H1 (cell line): Measurements from ENCODE around the gene KCNMA1. TPM values are rescaled to one million over a fixed set of nuclear protein-coding genes. Genes with fewer than 3 reads are reported as not detected.

Experiments used
- CTCF ChIA-PET: fragments of 300-600 bp; sonication (Branson Sonifier 250); formaldehyde crosslinking; loops from one replicate; lab custom pipeline; 2021; ENCODE audit not compliant: partially characterized antibody; lab: Charles Lee
- POLR2A ChIA-PET: fragments of 300-600 bp; sonication (Branson Sonifier 250); formaldehyde crosslinking; loops from one replicate; lab custom pipeline; 2021; ENCODE audit warnings: inconsistent platforms; ENCODE audit not compliant: partially characterized antibody; lab: Charles Lee
- DNase-seq, 2 experiments: peaks; one replicate each; pipeline versions ENCODE4 v3.0.0 to v3.0.0-alpha.2; 2010 to 2022; ENCODE audit warnings: low spot score in 2 of 2, low read depth in 1 of 2, mixed read lengths in 1 of 2
- FAIRE-seq: peaks from 2 replicates; lab custom pipeline; 2011; peaks lifted over from hg19 to GRCh38; lab: Jason Lieb, UNC
- H2AFZ ChIP-seq: 2 replicates; pipeline ENCODE4 v1.8.1; 2012; ENCODE audit warnings: low read length, inconsistent platforms
- H2AK5ac ChIP-seq: 2 replicates; pipeline ENCODE4 v1.6.1; 2013; ENCODE audit warnings: low read depth, low read length
- H2BK120ac ChIP-seq: replicated peaks from 2 replicates; pipeline ENCODE3; 2013; ENCODE audit warnings: low read depth, low read length, inconsistent platforms
- H2BK12ac ChIP-seq: 2 replicates; pipeline ENCODE4 v1.6.1; 2013; ENCODE audit warnings: low read depth, low read length
- H2BK15ac ChIP-seq: 2 replicates; pipeline ENCODE4 v1.6.1; 2013; ENCODE audit warnings: low read length
- H2BK20ac ChIP-seq: 2 replicates; pipeline ENCODE4 v1.6.1; 2013; ENCODE audit warnings: low read length
- H2BK5ac ChIP-seq: 2 replicates; pipeline ENCODE4 v1.6.1; 2013; ENCODE audit warnings: low read depth, low read length
- H3K14ac ChIP-seq: 2 replicates; pipeline ENCODE4 v1.6.1; 2013; ENCODE audit warnings: inconsistent platforms; ENCODE audit not compliant: insufficient read length
- H3K18ac ChIP-seq: 2 replicates; pipeline ENCODE4 v1.6.1; 2013; ENCODE audit warnings: low read length; ENCODE audit errors: extremely low read depth
- H3K23ac ChIP-seq: 2 replicates; pipeline ENCODE4 v1.6.1; 2013; ENCODE audit warnings: inconsistent platforms; ENCODE audit not compliant: insufficient read length
- H3K23me2 ChIP-seq: 2 replicates; pipeline ENCODE4 v1.6.1; 2013; ENCODE audit warnings: low read depth, low read length
- H3K27ac ChIP-seq: 2 replicates; pipeline ENCODE4 v1.6.1; 2011; ENCODE audit warnings: low read depth, low read length, inconsistent platforms
- H3K27me3 ChIP-seq, 4 experiments: replicated peaks in 1 of 4; 1 replicate in 1 of 4; 2 replicates in 3 of 4; pipeline versions ENCODE4 v1.6.1 to v1.8.1; 2011 to 2013; ENCODE audit warnings: low read length in 3 of 4, mild to moderate bottlenecking in 3 of 4, inconsistent platforms in 2 of 4, mixed read lengths in 2 of 4, moderate library complexity in 1 of 4; ENCODE audit not compliant: control insufficient read depth in 3 of 4, insufficient read depth in 3 of 4; ENCODE audit errors: extremely low read depth in 1 of 4
- H3K36me3 ChIP-seq, 4 experiments: 2 replicates each; pipeline versions ENCODE4 v1.6.1 to v1.8.1; 2011 to 2013; ENCODE audit warnings: mild to moderate bottlenecking in 4 of 4, low read length in 3 of 4, moderate library complexity in 2 of 4, control low read depth in 1 of 4, inconsistent platforms in 1 of 4; ENCODE audit not compliant: insufficient read depth in 4 of 4, control insufficient read depth in 2 of 4
- H3K4ac ChIP-seq: replicated peaks from 2 replicates; pipeline ENCODE3; 2013; ENCODE audit warnings: low read length, low read depth, mixed read lengths, inconsistent platforms; ENCODE audit not compliant: insufficient read length
- H3K4me1 ChIP-seq, 4 experiments: replicated peaks in 1 of 4; 1 replicate in 1 of 4; 2 replicates in 3 of 4; pipeline versions ENCODE4 v1.6.1 to v1.8.1; 2011 to 2013; ENCODE audit warnings: low read length in 3 of 4, inconsistent platforms in 2 of 4, mixed read lengths in 1 of 4; ENCODE audit not compliant: insufficient read depth in 4 of 4, control insufficient read depth in 3 of 4
- H3K4me2 ChIP-seq, 2 experiments: 2 replicates each; pipeline versions ENCODE4 v1.6.1 to v1.8.1; 2011 to 2013; ENCODE audit warnings: low read depth in 2 of 2, low read length in 2 of 2, control low read depth in 1 of 2, inconsistent platforms in 1 of 2, mild to moderate bottlenecking in 1 of 2; ENCODE audit not compliant: insufficient read depth in 1 of 2
- H3K4me3 ChIP-seq, 4 experiments: fragments of 200-600, 300-600 bp in 1 of 4; sonication (generic), shearing (Covaris generic), sonication (Bioruptor Twin) in 1 of 4; 2 replicates each; pipeline versions ENCODE4 v1.5.1 to v1.8.1; 2011 to 2016; ENCODE audit warnings: low read length in 4 of 4, low read depth in 3 of 4, control low read depth in 2 of 4, inconsistent platforms in 2 of 4, mild to moderate bottlenecking in 2 of 4, mixed read lengths in 1 of 4, moderate library complexity in 1 of 4; ENCODE audit not compliant: insufficient read depth in 2 of 4; ENCODE audit errors: extremely low read depth in 1 of 4
- H3K56ac ChIP-seq: replicated peaks from 2 replicates; pipeline ENCODE3; 2013; ENCODE audit warnings: low read depth, mild to moderate bottlenecking, mixed read lengths, low read length, inconsistent platforms; ENCODE audit not compliant: insufficient read length
- H3K79me1 ChIP-seq: 2 replicates; pipeline ENCODE4 v1.6.1; 2013; ENCODE audit warnings: low read depth, low read length, control low read depth
- H3K79me2 ChIP-seq, 2 experiments: 2 replicates each; pipeline versions ENCODE4 v1.6.1 to v1.8.1; 2012 to 2013; ENCODE audit warnings: low read length in 2 of 2, mild to moderate bottlenecking in 2 of 2, inconsistent platforms in 1 of 2; ENCODE audit not compliant: insufficient read depth in 2 of 2, control insufficient read depth in 1 of 2
- H3K9ac ChIP-seq, 4 experiments: replicated peaks in 1 of 4; 1 replicate in 1 of 4; 2 replicates in 3 of 4; pipeline versions ENCODE4 v1.6.1 to v1.8.1; 2011 to 2013; ENCODE audit warnings: low read depth in 3 of 4, low read length in 3 of 4, control low read depth in 2 of 4, mild to moderate bottlenecking in 2 of 4, moderate library complexity in 2 of 4, inconsistent platforms in 1 of 4; ENCODE audit errors: extremely low read depth in 1 of 4
- H3K9me3 ChIP-seq, 2 experiments: 2 replicates each; pipeline versions ENCODE4 v1.6.1 to v1.8.1; 2012 to 2013; ENCODE audit warnings: mild to moderate bottlenecking in 2 of 2, moderate library complexity in 2 of 2, control low read depth in 1 of 2, inconsistent platforms in 1 of 2, low read depth in 1 of 2, low read length in 1 of 2, mixed read lengths in 1 of 2; ENCODE audit not compliant: insufficient read depth in 2 of 2
- H4K20me1 ChIP-seq, 2 experiments: replicated peaks in 1 of 2; 2 replicates each; pipeline versions ENCODE3 to v1.8.1; 2011 to 2013; ENCODE audit warnings: inconsistent platforms in 2 of 2, low read length in 2 of 2, mild to moderate bottlenecking in 1 of 2; ENCODE audit not compliant: insufficient read depth in 2 of 2, control insufficient read depth in 1 of 2
- H4K5ac ChIP-seq: 2 replicates; pipeline ENCODE4 v1.6.1; 2013; ENCODE audit warnings: low read length, low read depth, mixed read lengths, inconsistent platforms; ENCODE audit not compliant: insufficient read length
- H4K8ac ChIP-seq: 2 replicates; pipeline ENCODE4 v1.8.0; 2013; ENCODE audit warnings: mild to moderate bottlenecking, moderate library complexity, low read length, inconsistent platforms; ENCODE audit not compliant: insufficient read depth; ENCODE audit errors: extremely low read depth
- H4K91ac ChIP-seq: replicated peaks from 2 replicates; pipeline ENCODE3; 2013; ENCODE audit warnings: low read length, mixed read lengths, inconsistent platforms; ENCODE audit not compliant: insufficient read length
- ATF3 ChIP-seq: IDR thresholded peaks from 2 replicates; pipeline ENCODE4 v1.6.1; 2011; ENCODE audit warnings: low read depth, mild to moderate bottlenecking, low read length; ENCODE audit not compliant: insufficient read depth
- CHD1 ChIP-seq: IDR thresholded peaks from 2 replicates; pipeline ENCODE4 v1.6.1; 2012; ENCODE audit warnings: low read depth, low read length, improper control_type of control experiment
- E2F6 ChIP-seq: IDR thresholded peaks from 2 replicates; pipeline ENCODE4 v1.6.1; 2012; ENCODE audit warnings: inconsistent platforms
- EP300 ChIP-seq, 2 experiments: IDR thresholded peaks; 1 replicate in 1 of 2; 2 replicates in 1 of 2; pipeline ENCODE4 v1.6.1; 2011 to 2012; ENCODE audit warnings: low read depth in 2 of 2, low read length in 2 of 2, mild to moderate bottlenecking in 2 of 2, borderline replicate concordance in 1 of 2, inconsistent platforms in 1 of 2, moderate library complexity in 1 of 2
- EZH2 ChIP-seq: fragments of 200-600 bp; sonication (generic); IDR thresholded peaks from 2 replicates; pipeline ENCODE4 v1.7.1; 2012; ENCODE audit warnings: low read depth, mild to moderate bottlenecking, moderate library complexity, low read length, inconsistent platforms; ENCODE audit not compliant: severe bottlenecking
- KDM1A ChIP-seq: fragments of 200-600, 300-600 bp; sonication (generic); IDR thresholded peaks from 2 replicates; pipeline ENCODE4 v1.7.1; 2016; ENCODE audit warnings: mild to moderate bottlenecking, low read length, borderline replicate concordance
- MAFK ChIP-seq: IDR thresholded peaks from 2 replicates; pipeline ENCODE4 v1.6.1; 2012; ENCODE audit warnings: low read depth, mild to moderate bottlenecking, improper control_type of control experiment, low read length
- MAX ChIP-seq: IDR thresholded peaks from 2 replicates; pipeline ENCODE4 v1.6.1; 2012; ENCODE audit warnings: inconsistent platforms
- SP2 ChIP-seq: IDR thresholded peaks from 2 replicates; pipeline ENCODE4 v1.6.1; 2012; ENCODE audit warnings: mild to moderate bottlenecking, low read length, inconsistent platforms
- SRF ChIP-seq: IDR thresholded peaks from 2 replicates; pipeline ENCODE4 v1.6.1; 2011; ENCODE audit warnings: mild to moderate bottlenecking, low read depth, low read length, moderate library complexity
- TAF1 ChIP-seq: IDR thresholded peaks from 2 replicates; pipeline ENCODE4 v1.6.1; 2011; ENCODE audit warnings: mild to moderate bottlenecking, low read depth, low read length
- YY1 ChIP-seq: IDR thresholded peaks from 2 replicates; pipeline ENCODE4 v1.6.1; 2011; ENCODE audit warnings: low read depth, mild to moderate bottlenecking, low read length
- WGBS, 2 experiments: shearing (Covaris generic) in 1 of 2; methylation state at CpG; one replicate each; pipeline versions ENCODE4 v1.1.6 to v1.1.7; 2013 to 2015; ENCODE audit warnings: low lambda C conversion rate in 2 of 2, mixed read lengths in 2 of 2, inconsistent platforms in 1 of 2, low coverage in 1 of 2, missing lambda C conversion rate in 1 of 2; ENCODE audit not compliant: insufficient replicate concordance in 2 of 2, insufficient coverage in 1 of 2, insufficient read length in 1 of 2; ENCODE audit errors: extremely low coverage in 1 of 2, missing lambda C conversion rate in 1 of 2; 5-methylcytosine and 5-hydroxymethylcytosine counted together
- polyA plus RNA-seq, 7 experiments: library from polyadenylated mRNA; depleted of rRNA in 3 of 7; stranded (reverse) in 5 of 7; unstranded in 2 of 7; fragments of >200 nt in 5 of 7; fragments of 200-250 nt in 2 of 7; gene quantifications; 1 replicate in 5 of 7; 2 replicates in 1 of 7; 4 replicates in 1 of 7; pipeline versions ENCODE4 v1.2.1 to v1.2.3, GENCODE V29; 2011 to 2013; ENCODE audit warnings: missing spikeins in 2 of 7, mixed read lengths in 2 of 7
- total RNA-seq: library from RNA; stranded (reverse); fragmentation: NEBNext Ultra II Directional; extraction: Animal tissue kit (Norgen Biotek cat#: 25700); gene quantifications from 2 replicates; pipeline ENCODE4 v1.2.1, GENCODE V29; 2021

The KCNMA1 gene
- total and polyA plus RNA-seq, 2 of the 8 experiments (the other 6 are each of a cell fraction or from before 2014, with no cell fraction given) = 10.2 to 11.1 TPM

- FAIRE-seq = no peak
- no peak overlapping the region for H3K4me3 ChIP-seq
- H3K56ac ChIP-seq = no peak overlapping the region
- H3K79me1 ChIP-seq = no peaks in the 10 kb centered on the region
- H4K5ac ChIP-seq = no peak overlapping the region
- H3K4me1 ChIP-seq = peaks cover 0 to 4% (median 2%) of the 10 kb centered on the region in 4 experiments; a peak in 2 of 7 replicates
- H3K36me3 ChIP-seq = no peaks in the 10 kb centered on the region
- ChIA-PET CTCF (no interaction called here), POLR2A (no interaction called here)
- no peak overlapping the region for H4K91ac ChIP-seq
- H3K4ac ChIP-seq = no peak overlapping the region
- no peaks in the 10 kb centered on the region for H3K79me2 ChIP-seq
- no peak overlapping the region for H3K27ac ChIP-seq
- DNase-seq = no peak
- 95% methylated on average over 4 of the region's 4 CpGs; no CpG with 5 or more reads in 1 of the 2 experiments for WGBS, 2 experiments
- no peaks in the 10 kb centered on the region for H4K20me1 ChIP-seq
- no peak overlapping the region for H3K18ac ChIP-seq
- H2BK5ac ChIP-seq = no peak overlapping the region
- no peak overlapping the region for H2BK20ac ChIP-seq
- no peaks in the 10 kb centered on the region for H3K9me3 ChIP-seq
- no peak overlapping the region for H3K9ac ChIP-seq
- no peak overlapping the region for H3K4me2 ChIP-seq
- no peak for TF ChIP-seq EP300 (IDR thresholded peaks at IDR 0.05; ENCODE audit: borderline replicate concordance in 1 of 2, low read depth in 2 of 2, low read length in 2 of 2)
- TF ChIP-seq CHD1 = no peak
- TF ChIP-seq ATF3 = no peak
- TF ChIP-seq YY1 = no peak
- no peak for TF ChIP-seq E2F6
- TF ChIP-seq KDM1A = no peak
- no peak for TF ChIP-seq EZH2
- TF ChIP-seq SP2 = no peak
- TF ChIP-seq MAFK = no peak
- no peak for TF ChIP-seq TAF1
- no peak for TF ChIP-seq SRF
- TF ChIP-seq MAX = no peak
- no peaks in the 10 kb centered on the region for H3K27me3 ChIP-seq
- H2AK5ac ChIP-seq = no peak overlapping the region
- H4K8ac ChIP-seq = no peak overlapping the region
- H2BK15ac ChIP-seq = no peak overlapping the region
- H2AFZ ChIP-seq = no peak overlapping the region
- no peaks in the 10 kb centered on the region for H3K23me2 ChIP-seq
- no peak overlapping the region for H2BK12ac ChIP-seq
- H3K14ac ChIP-seq = no peak overlapping the region
- H3K23ac ChIP-seq = no peak overlapping the region
- H2BK120ac ChIP-seq = no peak overlapping the region
These were observed 534.4 kb downstream of the KCNMA1 start for GRCh38 chr10:77103213-77103612.
